HG03097 (cell line): ENCODE data around the gene CCDC196.
"Not testable (repeated sequence)": the region's sequence is repeated elsewhere in the genome, so short reads cannot be mapped to it uniquely, and the experiment has no call there.

ENCODE experiments used
- ATAC-seq: cut with Tn5 transposase; IDR thresholded peaks from one replicate; pipeline ENCODE4 v1.9.1; 2021; ENCODE audit not compliant: unreplicated experiment, low FRiP score

Gene CCDC196

GRCh38 chr14:66495218-66496098, 9.3 kb downstream of the CCDC196 start:
- ATAC-seq = no peak

- ATAC-seq = no peak
These were observed 10.1 kb downstream of the CCDC196 start for GRCh38 chr14:66496188-66496807.

- ATAC-seq = no peak
These were observed 10.7 kb downstream of the CCDC196 start for GRCh38 chr14:66496911-66497310.

DNA sequence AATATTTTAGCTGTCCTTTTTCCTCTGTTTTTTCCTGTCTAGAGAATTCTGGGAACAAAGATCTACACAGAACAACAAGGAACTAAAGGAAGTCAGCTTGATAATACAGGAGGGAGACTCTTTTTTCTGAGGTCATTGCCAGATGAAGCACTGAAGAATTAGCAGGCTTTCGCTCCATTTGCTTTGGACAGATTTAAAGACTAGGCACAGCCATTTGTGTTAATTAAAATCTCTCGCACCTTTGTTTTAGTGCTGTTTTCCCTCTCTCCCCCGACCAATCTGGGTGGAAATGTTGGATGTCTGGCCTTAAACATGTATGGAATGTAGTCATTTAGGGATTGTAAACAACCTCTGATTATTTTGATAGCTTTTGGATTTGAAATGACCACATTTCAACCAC, 12.1 kb downstream of the CCDC196 start:
- ATAC-seq = no peak

DNA sequence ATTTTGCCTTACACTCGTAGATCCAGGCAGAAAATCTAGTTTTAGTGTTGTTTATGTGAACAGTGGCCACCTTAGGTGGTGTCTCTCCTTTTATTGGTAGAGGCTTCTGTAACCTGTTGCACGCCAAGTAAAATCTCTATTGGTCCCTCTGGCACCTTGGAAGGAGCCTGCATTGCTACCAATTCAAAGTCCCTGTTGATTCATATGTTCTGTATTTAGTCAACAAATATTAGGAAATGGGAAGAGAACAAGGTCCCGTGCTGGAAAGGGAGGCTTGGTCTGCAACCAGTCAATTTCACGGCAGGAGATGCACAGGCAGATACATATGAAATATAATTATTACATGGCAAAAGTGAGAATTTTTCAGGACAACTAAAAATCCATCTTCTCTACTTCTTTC, 15.4 kb downstream of the CCDC196 start:
- ATAC-seq = no peak

DNA sequence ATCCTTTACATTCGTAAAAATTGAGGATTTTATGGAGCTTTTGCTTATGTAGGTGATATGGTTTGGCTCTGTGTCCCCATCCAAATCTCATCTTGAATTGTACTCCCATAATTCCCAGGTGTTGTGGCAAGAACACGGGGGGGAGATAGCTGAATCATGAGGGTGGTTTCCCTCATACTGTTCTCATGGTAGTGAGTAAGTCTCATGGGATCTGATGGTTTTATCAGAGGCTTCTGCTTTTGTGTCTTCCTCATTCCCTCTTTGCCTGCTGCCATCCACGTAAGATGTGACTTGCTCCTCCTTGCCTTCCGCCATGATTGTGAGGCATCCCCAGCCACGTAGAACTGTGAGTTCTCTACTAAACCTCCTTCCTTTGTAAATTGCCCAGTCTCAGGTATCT, 16.7 kb downstream of the CCDC196 start:
- not testable (repeated sequence) for ATAC-seq

- ATAC-seq = no peak
These were observed 17.4 kb downstream of the CCDC196 start for GRCh38 chr14:66503532-66503931.

GRCh38 chr14:66507181-66507721, 21.1 kb downstream of the CCDC196 start:
- ATAC-seq = peak; percentile 16

GRCh38 chr14:66507722-66508546, 21.8 kb downstream of the CCDC196 start, which contains the start of gene GPHN:
Gene GPHN, plus strand, starts transcription at chr14:66508147.
- ATAC-seq = peak; percentile 74

- ATAC-seq = no peak
These were observed 22.3 kb downstream of the CCDC196 start for GRCh38 chr14:66508547-66508845.

- peak; percentile 29 for ATAC-seq
These were observed 22.9 kb downstream of the CCDC196 start for GRCh38 chr14:66508846-66509621.

DNA sequence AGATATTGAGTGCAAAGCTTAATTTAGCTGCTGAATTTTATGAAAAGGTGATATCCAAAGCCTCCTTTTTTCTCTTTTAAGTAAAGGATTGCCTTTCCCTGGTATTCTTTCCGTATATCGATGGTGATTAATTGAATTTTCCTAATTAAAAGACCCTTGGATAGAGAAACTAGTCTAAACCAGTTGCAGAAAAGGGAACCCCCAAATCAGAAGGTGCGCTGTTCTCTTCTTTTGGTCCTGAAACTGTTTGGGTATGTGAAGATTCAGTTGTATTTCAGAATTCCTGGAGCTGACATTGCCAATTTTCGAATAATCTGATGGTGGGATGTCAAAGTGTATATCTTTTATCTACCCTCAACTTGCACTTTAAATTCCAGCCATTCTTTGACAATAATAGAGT, 23.7 kb downstream of the CCDC196 start:
- no peak for ATAC-seq

DNA sequence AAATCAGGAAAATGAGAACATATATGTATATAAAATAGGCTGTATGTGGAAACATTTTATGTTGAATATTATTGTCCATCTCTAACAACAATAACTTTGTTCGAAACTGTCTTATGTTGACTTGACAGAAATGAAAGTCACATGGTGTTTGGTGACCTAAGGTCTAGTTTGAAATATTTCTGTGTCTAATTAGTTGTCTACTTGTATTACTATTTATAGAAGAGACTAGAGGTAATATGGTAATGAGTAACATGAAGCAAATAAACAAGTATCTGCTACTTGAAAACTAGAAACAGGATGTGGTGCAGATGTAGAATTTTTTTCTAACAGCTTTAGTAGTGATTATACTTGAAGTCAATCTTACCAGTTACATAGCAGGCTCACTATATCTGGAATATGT, 25.7 kb downstream of the CCDC196 start:
- ATAC-seq = peak; percentile 26

DNA sequence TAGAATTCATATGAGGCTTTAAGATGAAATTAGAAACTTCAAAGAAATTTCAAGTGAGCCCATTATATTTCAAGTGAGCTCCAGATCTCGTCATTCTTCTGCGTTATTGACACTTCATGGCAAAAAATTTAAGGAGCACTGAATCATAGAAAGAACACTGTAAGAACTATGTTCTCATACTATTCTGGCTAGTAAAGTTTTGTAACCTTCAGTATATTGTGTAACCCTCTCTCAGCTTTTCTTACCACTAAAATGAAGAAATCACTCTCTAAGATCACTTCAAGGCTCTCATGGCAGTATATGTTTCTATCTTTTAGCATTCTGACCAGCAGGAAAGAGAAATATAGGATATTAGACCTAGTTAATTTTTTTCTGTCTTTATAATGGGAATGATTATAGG, 28.0 kb downstream of the CCDC196 start:
- no peak for ATAC-seq

GRCh38 chr14:66530526-66530925, 44.4 kb downstream of the CCDC196 start:
- ATAC-seq = no peak

GRCh38 chr14:66539034-66539433, 52.9 kb downstream of the CCDC196 start:
- ATAC-seq = no peak

GRCh38 chr14:66540038-66540437, 53.9 kb downstream of the CCDC196 start:
- no peak for ATAC-seq

DNA sequence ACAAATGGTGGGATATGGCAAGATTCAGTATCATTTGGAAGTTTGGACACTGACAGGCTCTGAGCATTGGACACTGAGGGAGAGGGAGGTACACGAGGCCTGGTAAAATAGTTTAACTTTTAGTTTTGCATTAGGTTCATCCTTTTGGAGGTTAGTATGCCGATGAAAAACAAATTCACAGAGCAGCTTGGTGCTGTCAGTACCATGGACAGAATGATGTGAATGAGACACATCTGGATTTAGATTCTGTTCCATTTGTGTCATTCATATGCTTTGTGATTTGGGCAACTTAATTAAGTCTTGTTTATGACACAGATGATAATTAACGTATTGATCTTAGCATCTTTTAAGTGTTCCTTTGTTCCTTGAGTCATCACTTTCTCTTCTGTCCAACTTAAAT, 55.5 kb downstream of the CCDC196 start:
- no peak for ATAC-seq

DNA sequence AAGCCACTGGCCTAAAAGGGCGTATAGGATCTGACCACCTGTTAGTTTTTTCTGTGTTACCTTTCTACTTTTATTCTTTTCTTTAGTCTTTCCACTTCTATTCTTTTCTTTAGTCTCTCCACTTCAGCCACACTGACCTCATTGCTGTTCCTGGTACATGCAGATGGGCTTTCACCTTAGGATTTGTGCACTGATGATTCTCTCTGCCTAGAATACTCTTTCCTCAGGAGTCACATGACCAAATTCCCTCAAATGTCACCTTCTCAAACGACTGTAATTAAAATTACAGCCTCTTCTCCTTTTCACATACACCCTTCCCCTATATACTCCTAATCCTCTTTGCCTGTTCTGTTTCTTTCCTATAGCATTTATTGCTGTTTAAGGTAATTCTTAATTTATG, 57.8 kb downstream of the CCDC196 start:
- ATAC-seq = no peak

- not testable (repeated sequence) for ATAC-seq
These were observed 59.0 kb downstream of the CCDC196 start for GRCh38 chr14:66545191-66545590.
